Inferior parietal cortex (tissue), 1 donor: ENCODE data around the gene ISG20L2.

ENCODE experiments used
- DNase-seq: peaks from one replicate; pipeline ENCODE4 v3.0.0-alpha.2; 2016; ENCODE audit errors: extremely low spot score

ISG20L2 gene

GRCh38 chr1:156740741-156741480, 12.3 kb upstream of the ISG20L2 start, which contains the start of gene MRPL24:
Gene MRPL24 (minus strand): TSS chr1:156741088. CDS start chr1:156738704, 2,384 bp downstream.
- peak; percentile 100 for DNase-seq

GRCh38 chr1:156740237-156740740, 11.7 kb upstream of the ISG20L2 start:
- DNase-seq, result no peak

DNA sequence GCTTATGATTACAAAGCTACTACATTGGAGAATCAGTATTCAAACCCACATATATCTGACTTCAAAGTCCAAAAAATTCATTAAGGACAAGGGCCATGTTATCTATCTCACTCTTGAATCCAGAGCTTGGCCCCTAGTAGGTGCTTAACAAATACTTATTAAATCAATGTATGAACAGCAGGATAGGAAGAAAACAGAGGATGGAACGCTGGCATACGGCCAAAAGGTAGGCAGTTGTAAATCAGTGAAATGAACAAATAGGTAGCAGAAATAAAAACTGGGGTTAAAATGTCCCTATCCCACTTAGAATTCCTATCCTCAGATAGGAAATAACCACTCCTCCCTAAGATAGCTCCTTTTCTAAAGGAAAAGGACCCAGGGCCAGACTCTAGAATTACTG, 10.3 kb upstream of the ISG20L2 start:
- DNase-seq, result no peak

GRCh38 chr1:156738407-156738806, 9.8 kb upstream of the ISG20L2 start:
- no peak for DNase-seq

GRCh38 chr1:156733989-156734584, 5.5 kb upstream of the ISG20L2 start:
- DNase-seq, result no peak

DNA sequence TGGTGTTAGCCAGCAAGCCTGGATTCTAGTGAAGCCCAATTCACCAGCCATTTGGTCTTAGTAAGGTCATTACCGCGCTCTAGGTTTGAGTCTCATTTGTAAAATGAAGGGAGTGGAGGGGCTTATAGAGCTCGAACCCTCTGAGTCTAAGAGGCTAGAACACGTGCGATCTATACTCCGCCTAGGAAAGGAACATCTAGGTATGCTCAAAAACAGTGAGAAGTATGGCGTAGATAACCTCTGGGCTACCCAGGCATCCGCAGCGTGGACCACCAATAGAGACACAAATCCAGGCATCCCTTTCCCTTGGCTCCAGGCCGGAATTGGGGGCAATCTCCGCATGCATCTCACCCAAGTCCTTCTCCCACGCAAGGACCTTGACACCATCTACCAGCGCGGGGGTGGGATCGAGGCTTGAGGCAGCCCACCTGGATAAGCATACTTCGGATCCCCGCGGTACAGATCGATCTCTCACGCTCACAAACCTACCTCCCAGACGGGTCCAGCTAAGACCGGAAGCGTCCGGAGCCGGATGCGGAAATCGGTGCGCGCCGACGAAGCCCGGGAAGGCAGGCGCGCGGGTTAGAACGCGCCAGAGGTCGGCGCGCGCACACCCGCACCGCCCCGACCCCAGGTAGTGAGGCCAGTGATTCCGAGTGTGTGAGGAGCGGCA, 504 bp downstream of the ISG20L2 start, which contains the start of gene METTL25B:
Gene METTL25B (plus strand): TSS at position 544 of the 673 bp plus-strand sequence. CDS start 636 bp downstream, outside the sequence.
- DNase-seq, result peak; percentile 84

DNA sequence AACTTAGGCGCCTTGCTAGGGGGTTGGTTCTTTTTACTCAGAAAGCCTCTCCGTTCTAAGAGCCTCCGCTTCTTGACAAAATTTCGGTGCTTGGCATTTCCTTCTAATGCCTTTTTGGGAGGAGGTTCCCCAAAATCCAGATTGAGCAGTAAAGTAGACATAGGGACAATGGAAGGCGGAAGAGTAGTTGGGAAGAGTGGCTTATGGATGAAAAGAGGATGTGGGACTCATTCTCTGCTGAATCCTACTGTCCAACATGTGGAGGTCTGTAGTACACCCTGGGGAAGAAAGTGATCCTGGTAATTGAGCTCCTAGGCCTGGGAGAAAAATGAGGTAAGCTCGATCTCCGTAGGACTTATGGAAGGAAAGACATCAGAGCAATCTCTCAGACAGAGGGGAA, 1.1 kb downstream of the ISG20L2 start:
- DNase-seq, result no peak

- no peak for DNase-seq
Measured at GRCh38 chr1:156726549-156727226, 1.9 kb downstream of the ISG20L2 start.

- peak; percentile 89 for DNase-seq
Measured at GRCh38 chr1:156725683-156726280, 2.8 kb downstream of the ISG20L2 start.

GRCh38 chr1:156721535-156721934, 7.0 kb downstream of the ISG20L2 start:
- no peak for DNase-seq

DNA sequence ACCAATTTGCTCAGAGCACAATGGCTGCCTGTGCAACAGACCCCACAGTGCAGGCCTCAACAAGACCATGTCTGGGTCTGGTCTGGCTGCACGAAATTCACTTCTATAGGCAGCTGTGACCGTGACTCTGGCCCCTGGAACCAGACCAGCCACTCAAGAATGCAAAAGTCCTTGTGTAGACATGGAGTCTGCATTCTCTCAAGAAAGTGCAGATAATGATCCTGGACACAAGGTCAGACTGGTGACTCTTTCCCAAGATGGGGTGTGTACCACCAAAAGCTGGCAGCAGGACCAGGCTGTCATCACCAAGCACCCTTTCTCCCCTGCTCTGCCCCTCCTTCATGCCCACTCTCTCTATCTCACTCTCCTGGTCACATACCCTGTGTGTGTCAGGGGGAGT, 7.4 kb downstream of the ISG20L2 start:
- DNase-seq, result no peak

DNA sequence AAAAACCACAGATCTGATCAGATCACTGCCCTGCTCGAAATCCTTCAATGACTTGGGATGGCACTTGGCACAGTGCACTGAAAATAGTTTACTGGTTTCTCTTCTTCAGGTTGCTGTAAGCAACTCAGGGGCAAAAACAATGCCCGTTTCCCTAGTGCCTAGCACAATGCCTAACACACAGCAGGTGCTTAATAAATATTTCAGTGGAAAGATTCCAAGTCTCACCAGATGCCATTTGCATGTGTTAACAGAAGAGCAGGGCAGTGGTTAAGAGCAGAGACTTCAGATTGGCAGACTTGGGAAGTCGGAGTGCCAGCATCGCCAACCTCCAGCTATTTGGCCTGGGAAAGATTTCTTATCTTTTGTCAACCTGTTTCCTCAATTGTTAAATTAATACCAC, 11.2 kb downstream of the ISG20L2 start:
- no peak for DNase-seq

DNA sequence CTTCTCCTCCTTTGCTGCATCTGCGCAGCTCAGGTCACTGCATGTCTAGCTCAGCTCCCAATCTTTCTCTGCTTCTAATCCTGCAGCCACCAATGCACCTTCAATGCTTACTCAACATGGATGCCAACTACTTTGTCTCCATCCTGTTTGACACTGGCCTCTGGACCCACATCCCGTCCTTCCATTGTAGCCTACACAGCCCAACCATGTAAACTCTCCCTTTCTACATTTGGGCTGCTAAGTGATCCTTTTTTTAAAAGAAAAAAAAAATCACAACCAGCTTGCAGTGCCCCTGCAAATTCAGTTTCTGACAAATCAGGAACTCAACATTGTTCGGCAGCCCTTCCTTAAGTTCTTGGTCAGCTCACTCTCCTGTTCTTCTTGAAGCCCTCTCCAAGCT, 13.7 kb downstream of the ISG20L2 start:
- no peak for DNase-seq

DNA sequence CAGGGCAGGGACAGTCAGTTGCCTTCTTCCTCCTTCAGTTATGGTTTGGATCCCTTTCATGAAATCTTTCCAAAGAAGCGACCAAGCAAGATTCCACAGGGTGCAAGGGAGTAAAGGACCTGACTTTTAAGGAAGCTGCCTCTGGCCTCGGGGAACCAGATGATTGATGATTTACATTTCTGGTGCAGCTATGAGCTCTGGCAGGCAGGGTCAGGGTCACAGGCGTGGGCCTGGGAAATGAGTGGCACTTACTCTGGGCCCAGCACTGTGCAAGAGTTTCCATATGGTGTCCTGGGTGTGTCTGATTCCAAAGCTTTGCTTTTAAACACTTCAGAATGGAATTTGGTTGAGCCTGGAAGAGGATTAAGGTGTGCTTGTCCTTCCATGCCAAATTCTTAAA, 15.9 kb downstream of the ISG20L2 start:
- no peak for DNase-seq

DNA sequence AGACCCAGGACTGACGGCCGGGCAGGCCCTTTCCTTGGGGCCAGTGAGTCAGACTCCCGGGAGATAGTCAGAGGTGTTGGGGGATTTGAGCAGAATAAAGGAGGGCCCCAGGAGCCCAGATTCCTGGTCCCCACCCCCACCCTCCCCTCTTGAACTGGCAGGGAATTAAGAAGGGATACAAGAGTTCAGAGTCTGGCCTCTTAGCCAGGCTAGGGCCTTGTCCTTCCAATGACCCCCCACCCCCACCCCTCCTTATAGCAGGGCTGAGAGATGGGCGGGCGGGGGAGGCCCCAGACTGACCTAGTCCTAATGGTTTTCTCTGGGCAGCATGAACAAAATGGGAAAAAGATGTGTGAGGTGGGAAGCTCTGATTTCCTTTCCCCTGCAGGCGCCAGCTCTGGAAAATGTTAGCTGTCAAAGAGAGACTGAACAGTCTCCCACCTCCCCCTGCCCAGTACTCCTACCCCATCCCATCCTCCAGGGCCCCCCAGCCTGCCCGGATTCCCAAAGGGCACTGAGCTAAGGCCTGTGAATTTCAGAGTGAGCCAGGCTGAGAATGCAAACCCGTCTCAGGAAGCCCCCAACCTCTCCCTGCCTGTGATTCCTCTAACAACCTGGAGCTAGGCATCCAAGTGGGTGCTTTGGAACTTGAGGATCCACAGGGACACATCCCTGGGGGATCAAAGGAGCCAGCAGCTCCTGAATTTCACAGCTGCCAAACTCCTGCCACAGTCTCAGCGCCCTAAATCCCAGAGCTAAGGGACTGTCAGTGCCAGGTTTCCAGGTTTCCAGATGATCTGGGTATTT, 17.4 kb downstream of the ISG20L2 start:
- DNase-seq, result no peak

DNA sequence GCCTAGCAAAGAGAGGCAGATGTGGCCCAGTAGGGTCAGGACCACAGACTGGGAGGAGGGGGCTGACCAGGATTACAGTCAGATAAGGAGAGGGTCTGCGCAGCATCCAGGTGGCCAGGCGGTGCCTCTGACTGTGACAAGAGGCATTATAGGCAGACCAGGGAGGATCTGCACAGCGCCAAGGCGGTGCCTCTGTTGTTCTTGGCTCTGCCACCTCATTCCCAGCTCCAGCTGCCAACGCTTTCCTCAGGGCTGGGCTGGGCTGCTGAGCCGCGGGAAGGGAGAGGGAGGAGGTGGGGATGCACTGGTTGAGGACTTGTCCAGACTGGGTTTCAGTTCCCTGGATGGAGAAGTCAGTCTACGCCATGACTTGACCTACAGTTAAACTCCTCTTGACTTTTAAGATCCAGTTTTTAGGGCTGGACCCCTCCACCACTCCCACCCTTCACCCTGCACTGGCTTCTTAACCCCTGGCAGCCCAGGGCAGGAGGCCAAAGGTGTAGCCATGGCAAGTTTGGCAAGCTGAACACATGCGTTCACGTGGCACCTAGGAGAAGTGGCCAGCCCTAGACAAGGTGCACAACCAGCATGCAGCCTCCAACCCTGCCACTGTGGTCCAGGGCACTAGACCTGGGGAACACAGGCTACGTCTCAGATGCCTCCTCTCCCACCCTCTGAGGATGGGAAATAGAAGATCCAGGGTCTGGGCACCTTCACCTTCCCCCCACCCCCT, 18.6 kb downstream of the ISG20L2 start:
- DNase-seq, result no peak

- DNase-seq, result no peak
Measured at GRCh38 chr1:156709031-156709430, 19.5 kb downstream of the ISG20L2 start.

GRCh38 chr1:156708218-156708661, 20.3 kb downstream of the ISG20L2 start:
- DNase-seq, result no peak

DNA sequence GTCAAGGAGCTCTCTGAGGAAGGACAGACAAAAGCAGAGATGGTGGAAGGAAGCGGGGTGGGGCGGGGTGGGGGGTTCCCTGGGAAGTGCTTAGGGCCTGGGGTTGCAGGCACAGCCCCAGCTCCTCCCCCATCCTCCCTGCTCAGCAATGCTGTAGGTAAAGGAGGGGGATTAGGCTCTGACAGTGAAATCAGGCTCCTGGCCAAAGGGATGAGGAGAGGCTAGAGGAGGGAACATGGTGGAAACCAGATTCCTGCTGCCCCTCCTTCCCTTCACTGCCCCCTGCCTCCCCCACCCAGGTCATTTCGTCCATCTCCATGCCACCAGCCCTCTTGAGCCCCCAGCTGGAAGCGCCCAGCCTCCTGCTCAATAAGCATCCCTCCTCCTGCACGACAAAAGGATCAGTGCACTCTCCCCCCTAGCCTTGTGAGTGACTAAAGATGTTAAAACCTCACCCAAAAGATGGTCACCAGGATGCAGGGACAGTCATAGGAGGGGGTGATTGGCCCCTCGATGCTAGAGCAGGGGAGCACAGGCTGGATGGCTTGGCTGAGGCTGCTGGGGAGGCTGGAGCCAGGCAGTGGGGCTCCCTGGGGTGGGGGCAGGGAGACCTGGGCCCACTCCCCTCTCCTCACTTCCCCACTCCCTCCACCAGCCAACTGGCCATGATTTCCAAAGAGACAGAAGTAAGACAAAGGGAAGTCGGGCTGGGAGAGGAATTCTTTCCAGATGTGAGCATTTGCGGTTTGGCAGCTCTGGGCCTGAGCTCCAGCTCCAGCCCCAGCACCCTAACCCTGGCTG, 20.9 kb downstream of the ISG20L2 start:
- no peak for DNase-seq
